Liver (tissue), 3 donors: ENCODE results near the gene ARHGAP8.

Experiments
- GABPA ChIP-seq, 2 donors: IDR thresholded peaks in 1 of 2; conservative IDR thresholded peaks in 1 of 2; 2 replicates each; pipeline ENCODE4 v1.6.1; 2016; ENCODE audit warnings: antibody characterized with exemption in 2 of 2, mild to moderate bottlenecking in 1 of 2, moderate library complexity in 1 of 2
- RAD21 ChIP-seq, 2 donors: IDR thresholded peaks; 2 replicates each; pipeline ENCODE4 v1.6.1; 2016; ENCODE audit warnings: antibody characterized with exemption in 2 of 2, mild to moderate bottlenecking in 2 of 2
- SP1 ChIP-seq: IDR thresholded peaks from 2 replicates; pipeline ENCODE4 v1.6.1; 2018; ENCODE audit warnings: antibody characterized with exemption, mild to moderate bottlenecking
- TAF1 ChIP-seq: conservative IDR thresholded peaks from 2 replicates; pipeline ENCODE4 v1.6.1; 2016; ENCODE audit warnings: antibody characterized with exemption, mild to moderate bottlenecking
- YY1 ChIP-seq: IDR thresholded peaks from 2 replicates; pipeline ENCODE4 v1.6.1; 2016; ENCODE audit warnings: antibody characterized with exemption, mild to moderate bottlenecking
- TF ChIP-seq, protein P1 (sequence below): fragments of 150-350 bp; IDR thresholded peaks from 2 replicates; pipeline ENCODE4 v1.5.1; 2017; ENCODE audit warnings: improper control_type of control experiment, low read depth, low read length; ENCODE audit not compliant: missing input control
- TF ChIP-seq, protein P2 (sequence below): IDR thresholded peaks from 2 replicates; pipeline ENCODE4 v1.6.1; 2016; ENCODE audit warnings: antibody characterized with exemption, mild to moderate bottlenecking
- TF ChIP-seq, protein P3 (sequence below): IDR thresholded peaks from 2 replicates; pipeline ENCODE4 v1.6.1; 2016; ENCODE audit warnings: antibody characterized with exemption
- TF ChIP-seq, protein P4 (sequence below): IDR thresholded peaks from 2 replicates; pipeline ENCODE4 v1.6.1; 2016; ENCODE audit warnings: antibody characterized with exemption
- TF ChIP-seq, protein P5 (sequence below): IDR thresholded peaks from 2 replicates; pipeline ENCODE4 v1.6.1; 2016; ENCODE audit warnings: antibody characterized with exemption
- donor health status: healthy.
- donor health status: healthy.

DNA sequence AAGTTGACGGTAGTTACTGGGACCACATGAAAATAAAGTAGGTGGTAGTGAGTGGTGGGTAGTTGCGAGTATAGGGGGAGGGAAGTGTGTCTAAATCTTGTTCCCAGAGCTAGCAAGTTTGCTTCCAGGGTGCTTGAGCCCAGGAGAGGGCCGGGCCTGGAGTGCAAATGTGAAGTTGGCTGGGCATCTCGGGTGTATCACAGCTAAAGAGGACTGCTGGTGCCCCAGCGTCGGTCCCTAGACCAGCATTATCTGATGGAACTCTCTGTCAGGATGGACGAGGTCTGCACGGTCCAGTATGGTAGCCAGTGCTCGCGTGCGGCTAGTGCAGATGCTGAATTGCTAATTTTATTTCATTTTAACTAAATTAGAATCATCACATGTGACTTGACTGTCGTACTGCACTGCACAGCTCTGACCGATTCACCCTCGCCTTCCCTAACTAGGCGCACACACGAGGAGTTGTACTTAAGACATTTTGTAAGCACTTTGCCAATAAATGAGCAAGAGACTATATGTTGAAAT lies 75.4 kb downstream of the ARHGAP8 start:
- TF ChIP-seq, protein P1, sequence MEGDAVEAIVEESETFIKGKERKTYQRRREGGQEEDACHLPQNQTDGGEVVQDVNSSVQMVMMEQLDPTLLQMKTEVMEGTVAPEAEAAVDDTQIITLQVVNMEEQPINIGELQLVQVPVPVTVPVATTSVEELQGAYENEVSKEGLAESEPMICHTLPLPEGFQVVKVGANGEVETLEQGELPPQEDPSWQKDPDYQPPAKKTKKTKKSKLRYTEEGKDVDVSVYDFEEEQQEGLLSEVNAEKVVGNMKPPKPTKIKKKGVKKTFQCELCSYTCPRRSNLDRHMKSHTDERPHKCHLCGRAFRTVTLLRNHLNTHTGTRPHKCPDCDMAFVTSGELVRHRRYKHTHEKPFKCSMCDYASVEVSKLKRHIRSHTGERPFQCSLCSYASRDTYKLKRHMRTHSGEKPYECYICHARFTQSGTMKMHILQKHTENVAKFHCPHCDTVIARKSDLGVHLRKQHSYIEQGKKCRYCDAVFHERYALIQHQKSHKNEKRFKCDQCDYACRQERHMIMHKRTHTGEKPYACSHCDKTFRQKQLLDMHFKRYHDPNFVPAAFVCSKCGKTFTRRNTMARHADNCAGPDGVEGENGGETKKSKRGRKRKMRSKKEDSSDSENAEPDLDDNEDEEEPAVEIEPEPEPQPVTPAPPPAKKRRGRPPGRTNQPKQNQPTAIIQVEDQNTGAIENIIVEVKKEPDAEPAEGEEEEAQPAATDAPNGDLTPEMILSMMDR: no peak
- TF ChIP-seq YY1: no peak
- TF ChIP-seq, protein P2, sequence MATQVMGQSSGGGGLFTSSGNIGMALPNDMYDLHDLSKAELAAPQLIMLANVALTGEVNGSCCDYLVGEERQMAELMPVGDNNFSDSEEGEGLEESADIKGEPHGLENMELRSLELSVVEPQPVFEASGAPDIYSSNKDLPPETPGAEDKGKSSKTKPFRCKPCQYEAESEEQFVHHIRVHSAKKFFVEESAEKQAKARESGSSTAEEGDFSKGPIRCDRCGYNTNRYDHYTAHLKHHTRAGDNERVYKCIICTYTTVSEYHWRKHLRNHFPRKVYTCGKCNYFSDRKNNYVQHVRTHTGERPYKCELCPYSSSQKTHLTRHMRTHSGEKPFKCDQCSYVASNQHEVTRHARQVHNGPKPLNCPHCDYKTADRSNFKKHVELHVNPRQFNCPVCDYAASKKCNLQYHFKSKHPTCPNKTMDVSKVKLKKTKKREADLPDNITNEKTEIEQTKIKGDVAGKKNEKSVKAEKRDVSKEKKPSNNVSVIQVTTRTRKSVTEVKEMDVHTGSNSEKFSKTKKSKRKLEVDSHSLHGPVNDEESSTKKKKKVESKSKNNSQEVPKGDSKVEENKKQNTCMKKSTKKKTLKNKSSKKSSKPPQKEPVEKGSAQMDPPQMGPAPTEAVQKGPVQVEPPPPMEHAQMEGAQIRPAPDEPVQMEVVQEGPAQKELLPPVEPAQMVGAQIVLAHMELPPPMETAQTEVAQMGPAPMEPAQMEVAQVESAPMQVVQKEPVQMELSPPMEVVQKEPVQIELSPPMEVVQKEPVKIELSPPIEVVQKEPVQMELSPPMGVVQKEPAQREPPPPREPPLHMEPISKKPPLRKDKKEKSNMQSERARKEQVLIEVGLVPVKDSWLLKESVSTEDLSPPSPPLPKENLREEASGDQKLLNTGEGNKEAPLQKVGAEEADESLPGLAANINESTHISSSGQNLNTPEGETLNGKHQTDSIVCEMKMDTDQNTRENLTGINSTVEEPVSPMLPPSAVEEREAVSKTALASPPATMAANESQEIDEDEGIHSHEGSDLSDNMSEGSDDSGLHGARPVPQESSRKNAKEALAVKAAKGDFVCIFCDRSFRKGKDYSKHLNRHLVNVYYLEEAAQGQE: no peak
- no peak for TF ChIP-seq RAD21 (IDR thresholded peaks at IDR 0.05)
- TF ChIP-seq, protein P3, sequence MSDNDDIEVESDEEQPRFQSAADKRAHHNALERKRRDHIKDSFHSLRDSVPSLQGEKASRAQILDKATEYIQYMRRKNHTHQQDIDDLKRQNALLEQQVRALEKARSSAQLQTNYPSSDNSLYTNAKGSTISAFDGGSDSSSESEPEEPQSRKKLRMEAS: no peak
- TF ChIP-seq TAF1: no peak
- TF ChIP-seq, protein P4, sequence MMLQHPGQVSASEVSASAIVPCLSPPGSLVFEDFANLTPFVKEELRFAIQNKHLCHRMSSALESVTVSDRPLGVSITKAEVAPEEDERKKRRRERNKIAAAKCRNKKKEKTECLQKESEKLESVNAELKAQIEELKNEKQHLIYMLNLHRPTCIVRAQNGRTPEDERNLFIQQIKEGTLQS: no peak
- TF ChIP-seq, protein P5, sequence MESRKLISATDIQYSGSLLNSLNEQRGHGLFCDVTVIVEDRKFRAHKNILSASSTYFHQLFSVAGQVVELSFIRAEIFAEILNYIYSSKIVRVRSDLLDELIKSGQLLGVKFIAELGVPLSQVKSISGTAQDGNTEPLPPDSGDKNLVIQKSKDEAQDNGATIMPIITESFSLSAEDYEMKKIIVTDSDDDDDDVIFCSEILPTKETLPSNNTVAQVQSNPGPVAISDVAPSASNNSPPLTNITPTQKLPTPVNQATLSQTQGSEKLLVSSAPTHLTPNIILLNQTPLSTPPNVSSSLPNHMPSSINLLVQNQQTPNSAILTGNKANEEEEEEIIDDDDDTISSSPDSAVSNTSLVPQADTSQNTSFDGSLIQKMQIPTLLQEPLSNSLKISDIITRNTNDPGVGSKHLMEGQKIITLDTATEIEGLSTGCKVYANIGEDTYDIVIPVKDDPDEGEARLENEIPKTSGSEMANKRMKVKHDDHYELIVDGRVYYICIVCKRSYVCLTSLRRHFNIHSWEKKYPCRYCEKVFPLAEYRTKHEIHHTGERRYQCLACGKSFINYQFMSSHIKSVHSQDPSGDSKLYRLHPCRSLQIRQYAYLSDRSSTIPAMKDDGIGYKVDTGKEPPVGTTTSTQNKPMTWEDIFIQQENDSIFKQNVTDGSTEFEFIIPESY: no peak
- no peak for TF ChIP-seq GABPA (IDR thresholded peaks at IDR 0.05 in 1 of 2, conservative IDR thresholded peaks at IDR 0.05 in 1 of 2)
- TF ChIP-seq SP1: no peak
